Measurements from ENCODE around the gene NQO2.
"Not testable (repeated sequence)": the region's sequence is repeated elsewhere in the genome, so short reads cannot be mapped to it uniquely, and the experiment has no call there.

The NQO2 gene

DNA sequence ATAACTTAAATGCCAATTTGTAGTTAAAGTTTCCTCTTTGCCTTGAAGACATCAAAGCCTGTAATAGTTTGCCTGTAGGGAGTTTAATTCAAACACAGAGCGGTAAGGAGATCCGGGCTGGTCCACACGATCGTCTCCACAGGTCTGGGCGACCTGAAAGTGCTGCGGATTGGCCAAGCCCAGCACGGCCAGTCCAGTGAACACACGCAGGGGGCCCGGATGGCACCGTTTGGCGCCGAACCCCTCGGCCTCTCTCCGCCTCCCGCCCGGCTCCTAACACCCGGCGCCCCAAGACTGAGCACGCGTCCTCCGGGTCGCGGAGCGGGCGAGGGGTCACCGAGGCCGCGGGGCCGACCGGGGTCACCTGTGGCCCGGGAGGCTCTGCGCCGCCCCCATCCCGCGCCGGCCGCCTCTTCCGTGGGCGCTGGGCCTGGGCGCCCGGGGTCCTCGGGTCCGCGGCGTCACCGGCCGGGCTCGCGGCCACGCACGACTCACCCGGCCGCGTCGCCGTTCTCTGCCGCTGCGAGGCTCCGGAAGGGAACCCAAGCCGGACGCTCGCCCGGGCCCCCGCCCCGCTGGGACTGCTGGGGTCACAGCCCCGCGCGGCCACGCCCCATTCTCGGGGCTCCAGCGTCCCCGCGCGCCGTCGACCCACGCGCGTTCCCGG lies 28.8 kb upstream of the NQO2 start:
- peak; percentile 69 for DNase-seq

DNA sequence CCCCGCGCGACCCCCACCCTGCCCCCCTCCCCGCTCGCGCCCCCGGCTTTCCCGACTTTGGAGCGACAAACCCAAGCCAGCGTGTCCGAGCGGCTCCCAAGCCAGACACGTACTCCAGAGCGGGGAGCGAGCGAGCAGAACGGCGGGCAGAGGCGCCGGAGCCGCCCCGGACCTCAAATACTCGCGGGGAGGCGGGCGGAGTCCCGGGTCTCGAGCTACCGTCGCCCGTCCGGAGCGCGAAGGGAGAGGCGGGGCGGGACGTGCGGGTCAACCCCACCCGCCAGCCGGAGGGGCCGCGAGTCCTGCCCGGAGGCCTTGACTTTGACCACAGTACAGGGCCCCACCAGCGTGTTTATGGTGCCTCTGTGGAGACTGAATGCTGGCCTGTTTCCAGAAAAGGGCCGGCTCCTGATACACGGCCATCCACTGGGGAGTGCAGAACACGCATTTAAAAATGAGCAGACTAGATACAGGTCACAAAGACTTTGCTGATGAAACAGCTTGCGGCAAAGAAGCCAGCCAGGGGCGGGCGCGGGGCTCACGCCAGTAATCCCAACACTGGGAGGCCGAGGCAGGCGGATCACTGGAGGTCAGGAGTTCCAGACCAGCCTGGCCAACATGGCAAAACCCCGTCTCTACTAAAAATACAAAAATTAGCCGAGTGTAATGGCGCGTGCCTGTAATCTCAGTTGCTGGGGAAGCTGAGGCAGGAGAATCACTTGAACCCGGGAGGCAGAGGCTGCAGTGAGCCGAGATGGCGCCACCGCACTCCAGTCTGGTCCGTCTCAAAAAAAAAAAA lies 28.1 kb upstream of the NQO2 start, which contains the start of gene SERPINB6:
Gene SERPINB6, minus strand, starts transcription at position 148 of the 799 bp plus-strand sequence. CDS start 12,235 bp downstream, outside the sequence.
- peak; percentile 75 for DNase-seq

DNA sequence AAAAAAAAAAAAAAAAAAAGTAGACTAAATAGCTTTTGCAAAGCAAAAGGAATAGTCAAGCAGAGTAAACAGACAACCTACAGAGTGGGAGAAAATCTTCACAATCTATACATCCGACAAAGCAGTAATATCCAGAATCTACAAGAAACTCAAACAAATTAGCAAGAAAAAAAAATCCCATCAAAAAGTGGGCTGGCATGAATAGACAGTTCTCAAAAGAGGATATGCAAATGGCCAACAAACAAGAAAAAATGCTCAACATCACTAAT lies 27.5 kb upstream of the NQO2 start:
- not testable (repeated sequence) for DNase-seq

DNA sequence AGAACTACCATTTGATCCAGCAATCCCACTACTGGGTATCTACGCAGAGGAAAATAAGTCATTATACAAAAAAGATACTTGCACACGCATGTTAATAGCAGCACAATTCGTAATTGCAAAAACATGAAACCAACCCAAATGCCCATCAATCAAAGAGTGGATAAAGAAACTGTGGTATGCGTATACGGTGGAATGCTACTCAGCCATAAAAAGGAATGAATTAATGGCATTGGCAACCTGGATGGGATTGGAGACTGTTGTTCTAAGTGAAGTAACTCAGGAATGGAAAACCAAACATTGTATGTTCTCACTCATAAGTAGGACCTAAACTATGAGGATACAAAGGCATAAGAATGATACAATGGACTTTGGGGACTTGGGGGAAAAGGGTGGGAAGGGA lies 27.0 kb upstream of the NQO2 start:
- DNase-seq, result not testable (repeated sequence)

DNA sequence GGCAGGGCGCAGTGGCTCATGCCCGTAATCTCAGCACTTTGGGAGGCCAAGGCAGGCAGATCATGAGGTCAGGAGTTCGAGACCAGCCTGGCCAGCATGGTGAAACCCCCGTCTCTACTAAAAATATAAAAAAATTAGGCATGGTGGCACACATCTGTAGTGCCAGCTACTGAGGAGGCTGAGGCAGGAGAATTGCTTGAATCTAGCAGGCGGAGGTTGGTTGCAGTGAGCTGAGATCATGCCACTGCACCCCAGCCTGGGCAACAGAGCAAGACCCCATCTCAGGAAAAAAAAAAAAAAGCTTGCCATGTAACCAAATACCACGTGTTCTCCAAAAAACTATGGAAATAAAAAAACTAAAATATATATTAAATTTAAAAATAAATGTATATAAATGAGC lies 26.5 kb upstream of the NQO2 start:
- not testable (repeated sequence) for DNase-seq

DNA sequence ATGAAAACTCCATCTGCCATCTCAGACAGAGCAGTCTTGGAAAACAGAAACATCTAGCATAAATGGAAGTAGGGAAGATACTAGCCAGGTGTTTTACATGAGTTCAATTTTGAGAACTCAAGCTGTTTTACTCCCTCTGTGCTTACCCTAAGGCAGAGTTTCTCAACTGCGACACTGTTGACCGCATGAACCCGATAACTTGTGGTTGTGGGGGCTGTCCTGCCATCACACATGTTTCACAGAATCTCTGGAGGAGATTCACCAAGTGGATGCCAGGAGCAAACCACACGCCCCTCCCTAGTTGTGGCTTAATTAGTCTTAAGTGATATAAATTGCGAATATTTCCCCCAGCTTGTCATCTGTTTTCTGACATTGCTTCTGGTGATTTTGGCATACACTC lies 26.0 kb upstream of the NQO2 start:
- DNase-seq, result no peak

DNA sequence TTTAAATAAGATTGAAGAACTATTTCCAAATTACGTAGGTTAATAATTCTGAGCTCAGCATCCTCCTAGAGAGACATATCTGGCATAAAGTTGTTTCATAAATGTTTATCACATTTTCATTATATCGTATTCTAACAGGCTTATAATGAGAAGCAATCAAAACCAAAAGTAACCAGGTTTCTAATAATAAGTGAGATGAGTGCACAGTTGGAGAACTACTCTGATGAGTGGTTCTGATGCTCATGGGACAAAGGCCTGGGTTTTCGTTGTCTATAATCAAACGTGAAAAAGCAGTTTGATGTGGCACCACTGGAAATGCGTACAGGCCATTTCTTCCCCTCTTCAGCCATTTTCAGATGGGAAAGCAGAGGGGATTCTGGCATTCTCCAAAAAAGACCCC lies 23.6 kb upstream of the NQO2 start:
- no peak for DNase-seq

DNA sequence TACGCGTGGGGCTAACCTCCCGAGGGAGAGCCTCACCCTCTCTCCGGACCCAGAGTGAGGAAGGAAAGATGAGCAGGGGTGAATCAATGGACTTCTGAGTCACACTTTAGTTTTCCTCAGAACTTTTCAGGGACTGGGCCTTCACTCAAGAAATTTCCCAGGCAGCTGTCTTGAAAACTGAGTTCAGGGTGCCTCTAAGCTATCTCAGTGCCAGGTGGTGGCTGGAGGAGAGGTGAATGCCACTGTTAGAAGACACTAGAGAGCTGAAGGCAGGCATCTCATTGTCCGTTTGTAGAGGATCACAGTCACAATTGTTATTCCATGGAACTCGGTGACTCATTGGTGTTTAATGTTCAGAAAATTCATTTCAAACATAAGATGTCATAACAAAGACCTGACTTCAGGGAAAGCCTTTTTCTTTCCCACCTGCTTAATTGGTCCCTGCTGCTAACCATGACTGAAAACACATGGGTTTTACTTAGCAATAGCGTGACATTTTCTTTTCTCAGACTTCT lies 23.1 kb upstream of the NQO2 start:
- no peak for DNase-seq

DNA sequence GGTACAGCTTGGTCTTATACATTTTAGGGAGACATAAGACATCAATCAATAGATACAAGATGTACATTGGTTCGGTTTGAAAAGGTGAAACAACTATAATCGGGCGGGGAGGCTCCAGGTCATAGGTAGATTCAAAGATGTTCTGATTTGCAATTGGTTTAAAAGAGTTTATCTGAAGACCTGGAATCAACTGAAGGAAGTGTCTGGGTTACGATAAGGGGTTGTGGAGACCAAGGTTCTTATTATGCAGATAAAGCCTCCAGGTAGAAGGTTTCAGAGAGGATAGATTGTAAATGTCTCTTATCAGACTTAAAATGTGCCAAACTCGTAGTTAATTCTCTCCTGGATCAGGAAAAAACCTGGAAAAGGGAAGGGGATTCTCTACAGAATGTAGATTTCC lies 22.4 kb upstream of the NQO2 start:
- no peak for DNase-seq

DNA sequence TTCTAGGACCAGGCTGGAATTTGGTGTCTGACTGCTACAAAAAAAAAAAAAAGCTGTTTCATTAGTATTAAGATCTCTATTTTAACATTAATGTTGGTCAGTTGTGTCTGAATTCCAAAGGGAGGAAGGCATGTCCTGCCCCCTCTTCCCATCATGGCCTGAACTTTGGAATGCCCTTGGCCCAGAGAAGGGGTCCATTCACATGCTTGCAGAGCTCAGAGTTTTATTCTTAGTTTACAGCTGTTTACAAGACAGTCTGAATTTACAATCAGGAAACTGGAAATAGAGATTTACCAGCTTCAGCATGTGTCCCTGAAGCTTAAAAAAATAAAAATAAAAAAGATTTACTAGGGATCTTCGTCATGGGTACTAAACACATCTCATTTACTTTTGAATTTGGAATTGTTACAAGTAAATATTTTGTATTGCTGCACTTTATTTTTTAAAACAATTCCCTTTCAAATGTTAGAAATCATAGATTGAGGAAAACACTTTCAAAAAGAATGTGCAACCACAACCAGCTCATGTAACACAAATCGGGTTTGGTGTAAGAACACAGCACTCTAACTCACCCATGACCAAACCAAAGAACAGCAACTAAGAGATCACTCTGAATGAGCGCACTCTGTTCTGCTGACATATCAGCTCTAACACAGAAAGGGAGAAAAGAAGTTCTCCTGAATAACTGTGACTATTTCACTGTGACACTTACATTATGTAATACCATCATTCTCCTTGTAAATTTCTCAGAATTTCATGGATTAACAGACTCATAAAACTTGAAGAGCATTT lies 21.7 kb upstream of the NQO2 start:
- no peak for DNase-seq

DNA sequence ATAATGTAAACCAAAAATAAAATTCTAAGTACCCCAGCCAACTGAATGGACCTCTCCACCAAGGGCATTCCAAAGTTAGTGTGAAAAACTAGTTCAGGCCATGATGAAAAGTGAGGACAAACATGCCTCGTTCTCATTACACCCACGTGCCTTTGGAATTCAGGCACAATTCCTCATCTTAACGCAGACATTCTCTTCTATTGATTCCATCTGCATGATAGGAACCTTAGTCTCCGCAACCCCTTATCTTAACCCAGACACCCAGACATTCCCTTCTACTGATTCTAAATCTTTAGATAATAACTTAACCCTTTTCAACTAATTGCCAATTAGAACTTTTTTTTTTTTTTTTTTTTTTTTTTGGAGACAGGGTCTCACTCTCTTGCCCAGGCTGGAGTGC lies 20.8 kb upstream of the NQO2 start:
- DNase-seq, result no peak

DNA sequence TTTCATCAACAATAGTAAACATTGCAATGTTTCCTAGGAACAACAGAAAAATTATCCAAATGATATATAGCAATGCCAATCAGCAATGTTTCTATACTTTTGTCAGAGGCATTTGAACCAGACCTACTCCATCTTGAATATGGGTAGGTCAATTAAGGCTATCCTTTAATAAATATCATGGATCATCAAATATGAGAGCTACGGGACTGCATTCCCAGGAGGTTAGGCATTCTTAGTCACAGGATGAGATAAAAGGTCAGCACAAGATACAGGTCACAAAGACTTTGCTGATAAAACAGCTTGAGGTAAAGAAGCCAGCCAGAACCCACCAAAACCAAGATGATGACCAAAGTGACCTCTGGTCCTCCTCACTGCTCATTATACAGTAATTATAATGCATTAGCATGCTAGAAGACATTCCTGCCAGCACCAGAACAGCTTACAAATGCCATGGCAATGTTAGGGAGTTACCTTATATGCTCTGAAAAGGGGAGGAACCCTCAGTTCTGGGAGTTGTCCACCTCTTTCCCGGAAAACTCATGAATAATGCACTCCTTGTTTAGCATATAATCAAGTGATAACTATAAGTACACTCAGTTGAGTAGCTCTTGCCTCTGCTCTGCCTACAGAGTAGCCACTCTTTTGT lies 19.8 kb upstream of the NQO2 start:
- DNase-seq, result no peak

DNA sequence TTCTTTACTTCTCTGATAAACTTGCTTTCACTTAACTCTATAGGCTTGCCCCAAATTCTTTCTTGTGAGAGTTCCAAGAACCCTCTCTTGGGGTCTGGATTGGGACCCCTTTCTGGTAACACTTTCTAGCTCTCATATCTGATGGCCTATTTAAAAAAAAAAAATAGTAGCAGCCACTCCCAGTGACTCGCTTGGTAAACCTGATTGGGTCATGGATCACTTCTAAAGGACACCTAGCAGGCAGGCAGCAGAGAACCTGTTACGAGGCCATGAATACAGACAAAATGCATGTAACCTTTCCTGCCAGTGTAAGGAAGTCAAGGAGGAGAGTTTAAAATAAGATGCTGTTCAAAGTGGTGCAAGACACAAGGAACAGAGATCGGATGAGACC lies 19.2 kb upstream of the NQO2 start:
- no peak for DNase-seq

DNA sequence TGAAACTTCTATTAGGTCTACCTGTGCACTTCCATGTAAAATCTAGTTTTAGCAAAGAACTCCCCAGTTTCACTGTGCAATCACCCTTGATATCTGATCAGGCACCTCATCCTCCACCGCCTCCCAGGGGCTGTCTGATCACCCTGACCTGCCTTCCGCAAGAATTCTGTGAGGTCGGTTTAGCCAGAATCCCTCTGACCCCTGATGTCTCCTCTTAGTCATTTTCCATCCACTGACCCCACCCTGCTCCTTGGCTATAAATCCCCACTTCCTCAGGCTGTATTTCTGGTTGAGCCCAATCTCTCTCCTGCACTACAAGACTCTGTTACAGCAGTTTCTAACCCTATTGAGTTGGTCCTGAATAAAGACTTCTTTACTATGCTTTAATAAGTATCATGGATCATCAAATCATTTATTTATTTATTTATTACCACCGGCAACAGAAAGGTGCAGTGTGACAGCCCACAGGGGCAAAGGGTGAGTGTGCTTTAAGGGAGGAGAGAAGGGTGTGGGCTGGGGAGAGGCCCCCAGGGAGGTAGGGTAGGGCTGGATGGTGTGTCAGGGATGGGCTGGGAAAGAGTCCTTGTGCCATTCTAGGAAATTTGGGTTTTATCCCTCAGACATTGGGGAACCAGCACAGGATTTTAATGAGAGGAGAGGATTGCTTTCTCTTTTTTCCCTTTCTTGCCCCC lies 17.1 kb upstream of the NQO2 start:
- no peak for DNase-seq

DNA sequence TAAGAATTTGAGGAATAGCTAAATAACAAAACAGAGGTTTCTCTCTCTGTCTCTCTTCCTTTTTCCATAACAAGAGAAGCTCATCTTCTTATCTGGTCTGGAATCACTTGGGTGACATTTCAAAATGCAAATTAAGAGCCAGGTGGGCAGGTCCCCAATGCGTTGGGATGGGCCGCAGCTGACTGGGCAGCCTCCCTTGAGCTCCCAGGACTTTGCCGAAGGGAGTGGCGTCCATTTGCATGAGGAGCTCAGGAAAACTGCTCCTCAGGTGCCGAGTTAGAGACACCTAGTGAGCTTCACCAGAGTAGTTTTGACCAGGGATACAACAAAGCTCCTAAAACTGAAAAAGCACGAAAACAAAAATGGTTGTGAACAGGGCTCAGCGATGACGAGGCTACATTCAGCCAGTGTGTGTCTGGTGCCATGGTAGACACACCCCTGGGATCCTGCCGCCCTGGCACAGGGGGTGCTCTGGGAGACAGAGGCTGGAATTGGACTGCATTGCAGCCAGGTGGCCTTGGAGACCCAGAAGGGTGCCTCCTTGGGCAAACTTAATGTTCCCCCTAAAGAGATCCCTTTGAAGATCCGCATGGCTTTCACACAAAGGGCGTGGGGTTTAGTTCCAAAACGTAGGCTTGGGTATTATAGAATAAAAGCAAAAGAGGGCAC lies 14.8 kb upstream of the NQO2 start:
- no peak for DNase-seq

DNA sequence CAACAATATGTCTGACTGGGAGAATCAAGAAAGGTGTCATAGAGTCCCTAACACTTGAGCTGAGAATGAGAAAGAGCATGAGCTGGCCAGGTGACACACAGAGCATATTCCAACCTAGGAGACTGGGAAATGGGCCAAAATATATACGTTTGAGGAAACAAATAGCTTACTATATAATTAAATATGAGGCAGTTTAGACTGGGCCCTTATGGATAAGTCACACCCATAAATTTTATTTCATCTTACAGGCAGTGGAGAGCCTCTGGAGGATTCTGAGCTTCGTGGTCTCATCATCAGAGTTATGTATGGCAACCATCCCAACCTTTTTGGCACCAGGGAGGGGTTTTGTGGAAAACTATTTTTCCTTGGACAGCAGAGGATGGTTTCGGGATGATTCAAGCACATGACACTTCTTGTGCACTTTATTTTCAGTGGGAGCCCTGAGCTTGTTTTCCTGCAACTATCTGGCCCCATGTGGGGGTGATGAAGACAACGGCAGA lies 12.9 kb upstream of the NQO2 start:
- DNase-seq, result no peak

DNA sequence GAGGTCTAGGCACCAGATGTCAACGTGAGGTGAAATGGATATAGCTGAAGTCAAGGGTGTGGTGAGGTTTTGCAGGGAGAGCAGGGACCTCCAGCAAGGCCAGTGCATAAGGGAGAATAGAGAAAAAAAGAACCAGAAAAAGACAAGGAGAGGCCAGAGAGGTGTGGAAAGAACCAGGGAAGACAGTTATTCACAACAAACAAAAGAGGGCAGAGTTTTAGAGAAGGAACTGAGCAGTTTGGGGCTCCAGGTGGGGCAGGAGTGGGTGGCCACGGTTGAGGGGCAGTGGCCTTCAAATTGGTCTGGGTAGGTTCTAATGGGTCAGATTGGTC lies 11.6 kb upstream of the NQO2 start:
- DNase-seq, result no peak

DNA sequence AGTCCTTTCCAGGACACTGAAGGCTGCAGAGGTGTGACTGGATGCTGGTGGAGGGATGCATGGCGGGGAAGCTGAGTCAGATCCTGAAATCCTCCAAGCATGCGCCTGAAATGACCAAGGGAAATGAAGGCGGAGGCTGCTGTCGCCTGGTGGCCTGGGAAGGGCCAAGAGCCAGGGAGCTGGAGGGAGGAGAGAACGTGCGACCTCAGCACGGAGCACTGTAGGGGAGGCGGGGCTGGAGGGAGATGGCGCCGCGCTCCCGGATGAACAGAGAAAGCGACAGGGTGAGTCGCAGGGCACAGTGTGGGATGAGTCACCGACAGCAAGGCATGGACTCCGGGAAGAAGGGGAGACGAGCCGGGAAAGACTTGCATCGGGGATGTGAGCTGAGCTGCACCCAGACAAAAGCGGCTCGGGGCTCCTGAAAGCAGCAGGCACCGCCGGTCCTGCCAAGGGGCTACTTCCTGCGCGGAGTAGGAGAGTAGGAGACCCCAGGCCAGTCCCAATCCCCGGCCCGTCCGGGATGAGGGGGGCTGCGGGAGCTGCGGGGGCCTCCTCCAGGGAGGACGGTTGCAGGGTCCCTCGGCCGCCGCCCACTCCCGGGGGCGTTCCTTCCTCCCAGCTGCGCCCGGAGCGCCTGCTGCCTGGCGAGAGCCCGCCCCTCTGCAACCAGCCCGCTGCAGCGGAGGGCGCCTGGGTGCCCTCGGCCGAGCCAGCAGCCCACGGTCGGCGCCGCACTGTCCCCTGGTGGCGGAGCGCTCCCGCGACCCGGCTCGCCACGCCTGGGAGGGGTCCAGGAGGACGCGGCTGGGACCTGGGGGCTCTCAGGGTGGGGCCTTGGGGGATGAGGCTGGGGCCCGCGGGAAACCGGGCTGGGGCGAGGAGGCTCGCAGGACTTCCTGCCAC lies 11.0 kb upstream of the NQO2 start:
- DNase-seq, result peak; percentile 99

DNA sequence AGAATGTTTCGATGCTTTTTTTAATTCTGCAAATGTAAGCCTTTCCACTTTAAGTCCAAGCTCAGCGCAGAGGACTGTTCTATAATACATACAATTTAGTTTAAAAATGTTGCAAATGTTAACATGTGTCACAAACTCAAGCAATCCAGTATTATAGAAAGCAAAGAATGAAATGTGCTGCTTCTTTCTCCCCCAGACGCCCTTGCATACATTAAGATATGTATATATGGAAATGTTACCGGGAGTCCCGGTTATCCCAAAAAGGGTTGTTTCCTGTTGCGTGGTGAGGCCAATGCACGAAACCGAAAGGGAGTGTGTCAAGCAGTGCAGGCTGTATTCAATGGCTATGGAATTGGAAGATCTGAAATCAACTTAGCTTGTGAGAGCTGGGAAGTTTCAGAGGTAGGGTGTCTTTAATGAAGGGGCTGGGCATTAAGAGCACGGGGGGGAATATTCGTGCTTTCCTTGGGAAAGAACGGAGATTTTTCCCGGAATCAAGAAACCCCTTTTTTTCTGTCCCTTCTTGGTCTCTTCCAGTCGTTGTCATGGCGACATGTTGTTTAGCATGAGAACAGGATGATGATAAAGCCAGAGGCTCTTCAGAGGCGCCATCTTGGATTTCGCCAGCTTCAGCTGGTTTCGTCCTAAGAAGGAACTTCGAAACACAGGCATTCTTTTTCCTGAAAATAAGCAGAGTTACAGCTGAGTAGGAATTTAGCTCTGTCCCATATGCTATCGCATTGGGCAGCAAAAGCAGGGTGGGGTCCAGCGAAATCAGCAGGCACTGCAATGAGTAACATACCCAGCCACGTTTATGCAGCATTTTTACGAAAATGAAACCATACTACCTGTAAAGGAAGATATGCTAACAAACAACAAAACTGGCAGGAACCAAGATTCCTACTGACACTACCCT lies 10.1 kb upstream of the NQO2 start:
- peak; percentile 91 for DNase-seq
